Keratinocyte (primary cell): ENCODE data around the gene YAP1. TPM values are rescaled to one million over a fixed set of nuclear protein-coding genes. Genes with fewer than 3 reads are reported as not detected.
A peak's percentile ranks its signal among the peaks of the same experiment; 100 is the strongest.

ENCODE experiments used
- DNase-seq: peaks from one replicate; pipeline ENCODE4 v3.0.0-alpha.2; 2011; ENCODE audit warnings: low read depth, missing footprints, low spot score
- FAIRE-seq: peaks from 2 replicates; lab custom pipeline; 2011; peaks lifted over from hg19 to GRCh38; lab: Jason Lieb, UNC
- H2AFZ ChIP-seq: 2 replicates; pipeline ENCODE4 v1.6.0; 2012; ENCODE audit warnings: low read length, control low read depth, inconsistent platforms; ENCODE audit not compliant: control insufficient read depth
- H3K27ac ChIP-seq: 2 replicates; pipeline ENCODE4 v1.5.1; 2011; ENCODE audit warnings: low read length; ENCODE audit not compliant: control insufficient read depth, insufficient read depth
- H3K27me3 ChIP-seq: 3 replicates; pipeline ENCODE4 v1.6.0; 2011; ENCODE audit warnings: low read length; ENCODE audit not compliant: control insufficient read depth, insufficient read depth; ENCODE audit errors: extremely low read depth
- H3K36me3 ChIP-seq, 2 experiments: 2 replicates in 1 of 2; 3 replicates in 1 of 2; pipeline ENCODE4 v1.5.1; 2011; ENCODE audit warnings: low read length in 2 of 2, mild to moderate bottlenecking in 1 of 2; ENCODE audit not compliant: control insufficient read depth in 2 of 2, insufficient read depth in 2 of 2; ENCODE audit errors: extremely low read depth in 1 of 2
- H3K4me1 ChIP-seq: 3 replicates; pipeline ENCODE4 v1.5.1; 2011; ENCODE audit warnings: low read length; ENCODE audit not compliant: control insufficient read depth, insufficient read depth; ENCODE audit errors: extremely low read depth
- H3K4me2 ChIP-seq: 3 replicates; pipeline ENCODE4 v1.6.0; 2011; ENCODE audit warnings: low read depth, low read length; ENCODE audit not compliant: control insufficient read depth, insufficient read depth; ENCODE audit errors: extremely low read depth
- H3K4me3 ChIP-seq, 3 experiments: fragments of 200-600 bp in 1 of 3; sonication (generic) in 1 of 3; 2 replicates in 2 of 3; 3 replicates in 1 of 3; pipeline ENCODE4 v1.5.1; 2011 to 2016; ENCODE audit warnings: low read length in 3 of 3, mild to moderate bottlenecking in 3 of 3, control low read depth in 2 of 3, inconsistent platforms in 1 of 3, low read depth in 1 of 3, mixed read lengths in 1 of 3, mixed run types in 1 of 3, moderate library complexity in 1 of 3; ENCODE audit not compliant: control insufficient read depth in 2 of 3, insufficient read depth in 2 of 3; ENCODE audit errors: extremely low read depth in 1 of 3
- H3K79me2 ChIP-seq: 2 replicates; pipeline ENCODE4 v1.6.0; 2012; ENCODE audit warnings: low read length; ENCODE audit not compliant: control insufficient read depth, insufficient read depth
- H3K9ac ChIP-seq: 3 replicates; pipeline ENCODE4 v1.6.0; 2011; ENCODE audit warnings: low read length; ENCODE audit not compliant: control insufficient read depth, insufficient read depth; ENCODE audit errors: extremely low read depth
- H3K9me1 ChIP-seq: 3 replicates; pipeline ENCODE4 v1.6.0; 2011; ENCODE audit warnings: low read length; ENCODE audit not compliant: control insufficient read depth, insufficient read depth; ENCODE audit errors: extremely low read depth
- H3K9me3 ChIP-seq: 2 replicates; pipeline ENCODE4 v1.5.1; 2012; ENCODE audit warnings: low read depth, low read length; ENCODE audit not compliant: control insufficient read depth
- H4K20me1 ChIP-seq: 3 replicates; pipeline ENCODE4 v1.6.0; 2011; ENCODE audit warnings: low read length; ENCODE audit not compliant: control insufficient read depth, insufficient read depth; ENCODE audit errors: extremely low read depth
- EZH2 ChIP-seq: IDR thresholded peaks from one replicate; pipeline ENCODE4 v1.6.1; 2012; ENCODE audit warnings: inconsistent platforms, mild to moderate bottlenecking, low read length, moderate library complexity
- dilution Hi-C: fragments of 300-500 bp; cut with MboI; formaldehyde crosslinking; loops from one replicate; pipeline ENCODE4 v1.7.0; 2020; ENCODE audit warnings: low sequenced_read_pairs; ENCODE audit not compliant: extremely low pct_ligation_motif_present
- polyA plus RNA-seq, 5 experiments: library from polyadenylated mRNA; depleted of rRNA in 3 of 5; stranded (reverse) in 3 of 5; stranded (forward) in 1 of 5; unstranded in 1 of 5; fragments of >200 nt; gene quantifications; 1 replicate in 1 of 5; 2 replicates in 3 of 5; 3 replicates in 1 of 5; pipeline versions ENCODE4 v1.2.1 to v1.2.3, GENCODE V29; 2011 to 2012; ENCODE audit warnings: missing spikeins in 2 of 5, low read depth in 1 of 5, low replicate concordance in 1 of 5
- TF ChIP-seq, protein P1 (sequence below), 3 experiments: IDR thresholded peaks in 1 of 3; conservative IDR thresholded peaks in 1 of 3; optimal IDR thresholded peaks in 1 of 3; 2 replicates in 2 of 3; 3 replicates in 1 of 3; pipeline versions ENCODE3 to v1.5.1; 2011; ENCODE audit warnings: low read length in 3 of 3, mild to moderate bottlenecking in 3 of 3, moderate library complexity in 2 of 3, control low read depth in 1 of 3, inconsistent platforms in 1 of 3; ENCODE audit not compliant: insufficient read depth in 2 of 3; ENCODE audit errors: extremely low read depth in 1 of 3

Gene YAP1
- polyA plus RNA-seq, 1 donor (not counting 4 experiments of a cell fraction or from before 2014, with no cell fraction given), result 105 TPM

DNA sequence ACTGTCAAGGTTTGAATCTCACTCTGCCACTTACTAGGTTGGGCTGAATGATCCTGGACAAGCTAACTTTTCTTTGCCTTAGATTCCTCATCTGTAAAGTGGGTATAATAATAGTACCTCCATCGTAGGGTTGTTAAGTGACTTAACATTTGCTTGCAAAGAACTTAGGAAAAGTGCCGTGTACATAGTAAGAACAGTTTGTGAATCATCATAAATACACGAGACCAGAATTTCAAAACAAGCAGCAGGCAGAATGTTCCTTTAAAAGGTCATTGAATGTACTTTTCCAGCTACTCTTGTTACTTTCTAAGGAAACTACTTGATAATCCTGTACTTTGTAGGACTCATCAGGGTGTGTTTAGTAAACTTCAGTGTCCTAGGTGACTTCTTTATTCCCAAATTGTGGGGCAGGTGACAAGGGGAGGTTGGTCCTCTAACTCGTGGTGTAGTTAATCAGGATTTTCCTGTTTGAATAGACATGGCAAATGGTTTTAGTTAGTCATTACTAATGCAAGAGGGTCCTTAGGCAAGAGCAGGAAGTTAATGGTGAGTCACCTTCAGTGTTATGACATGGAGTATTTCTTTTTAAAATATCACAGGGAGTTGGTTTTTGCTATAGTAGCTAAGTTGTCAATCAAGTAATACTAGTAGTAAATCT is 67.9 kb downstream of the YAP1 start:
- no peaks in the 10 kb centered on the region for H3K9me1 ChIP-seq
- dilution Hi-C loops, result no loop called here
- H2AFZ ChIP-seq, result no peak overlapping the region
- H3K4me2 ChIP-seq, result peak overlapping the region; percentile 65
- no peaks in the 10 kb centered on the region for H4K20me1 ChIP-seq
- FAIRE-seq (peak; percentile 87), DNase-seq (peak; percentile 50)
- H3K27ac ChIP-seq, result peak overlapping the region; percentile 88
- peaks cover 28% of the 10 kb centered on the region for H3K4me1 ChIP-seq
- peak overlapping the region; percentile 55 for H3K9ac ChIP-seq
- H3K27me3 ChIP-seq, result no peaks in the 10 kb centered on the region
- peaks cover 59% of the 10 kb centered on the region for H3K79me2 ChIP-seq
- no peak for TF ChIP-seq EZH2
- TF ChIP-seq, protein P1, sequence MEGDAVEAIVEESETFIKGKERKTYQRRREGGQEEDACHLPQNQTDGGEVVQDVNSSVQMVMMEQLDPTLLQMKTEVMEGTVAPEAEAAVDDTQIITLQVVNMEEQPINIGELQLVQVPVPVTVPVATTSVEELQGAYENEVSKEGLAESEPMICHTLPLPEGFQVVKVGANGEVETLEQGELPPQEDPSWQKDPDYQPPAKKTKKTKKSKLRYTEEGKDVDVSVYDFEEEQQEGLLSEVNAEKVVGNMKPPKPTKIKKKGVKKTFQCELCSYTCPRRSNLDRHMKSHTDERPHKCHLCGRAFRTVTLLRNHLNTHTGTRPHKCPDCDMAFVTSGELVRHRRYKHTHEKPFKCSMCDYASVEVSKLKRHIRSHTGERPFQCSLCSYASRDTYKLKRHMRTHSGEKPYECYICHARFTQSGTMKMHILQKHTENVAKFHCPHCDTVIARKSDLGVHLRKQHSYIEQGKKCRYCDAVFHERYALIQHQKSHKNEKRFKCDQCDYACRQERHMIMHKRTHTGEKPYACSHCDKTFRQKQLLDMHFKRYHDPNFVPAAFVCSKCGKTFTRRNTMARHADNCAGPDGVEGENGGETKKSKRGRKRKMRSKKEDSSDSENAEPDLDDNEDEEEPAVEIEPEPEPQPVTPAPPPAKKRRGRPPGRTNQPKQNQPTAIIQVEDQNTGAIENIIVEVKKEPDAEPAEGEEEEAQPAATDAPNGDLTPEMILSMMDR (optimal IDR thresholded peaks at IDR 0.05 in 1 of 3, IDR thresholded peaks at IDR 0.05 in 1 of 3, conservative IDR thresholded peaks at IDR 0.05 in 1 of 3; ENCODE audit: extremely low read depth in 1 of 3, insufficient read depth in 2 of 3, low read length in 3 of 3), result no peak
- H3K36me3 ChIP-seq, result peaks cover 8 to 24% of the 10 kb centered on the region in 2 experiments
- no peaks in the 10 kb centered on the region for H3K9me3 ChIP-seq
- peak overlapping the region in 2 of 3 experiments; percentile 3 to 30 for H3K4me3 ChIP-seq

DNA sequence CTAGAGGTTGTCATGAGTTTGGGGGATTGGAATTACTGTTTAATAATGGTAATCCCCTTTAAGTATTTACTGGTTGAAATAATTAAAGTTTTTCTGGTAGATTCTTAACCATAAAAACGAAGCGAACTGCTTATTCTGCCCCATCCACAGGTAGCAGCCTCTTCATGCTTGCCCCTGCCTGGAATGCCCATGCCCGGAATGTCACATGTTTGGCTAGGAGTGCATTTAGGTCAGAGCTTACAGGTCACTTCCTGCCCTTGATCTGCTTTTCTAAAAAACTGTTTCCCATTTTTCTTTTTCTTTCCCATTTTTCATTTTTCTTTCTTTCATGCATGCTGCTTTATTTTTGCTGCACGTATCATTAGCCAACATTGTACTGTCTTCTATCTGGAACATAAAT is 69.1 kb downstream of the YAP1 start:
- Histone ChIP-seq H3K9ac (no peak overlapping the region), H3K9me3 (no peaks in the 10 kb centered on the region), H3K79me2 (peaks cover 54% of the 10 kb centered on the region), H3K4me3 (no peak overlapping the region), H3K36me3 (peaks cover 10 to 23% of the 10 kb centered on the region in 2 experiments), H3K9me1 (no peaks in the 10 kb centered on the region), H3K4me1 (peaks cover 28% of the 10 kb centered on the region), H3K27me3 (no peaks in the 10 kb centered on the region), H3K27ac (peak overlapping the region; percentile 88), H3K4me2 (no peak overlapping the region), H2AFZ (no peak overlapping the region), H4K20me1 (no peaks in the 10 kb centered on the region)
- FAIRE-seq, result no peak
- TF ChIP-seq, protein P1 (optimal IDR thresholded peaks at IDR 0.05 in 1 of 3, IDR thresholded peaks at IDR 0.05 in 1 of 3, conservative IDR thresholded peaks at IDR 0.05 in 1 of 3; ENCODE audit: extremely low read depth in 1 of 3, insufficient read depth in 2 of 3, low read length in 3 of 3), result no peak
- no peak for TF ChIP-seq EZH2
- no peak for DNase-seq
- dilution Hi-C loops, result no loop called here
